HG03575 (cell line): ENCODE data around the gene MACF1.

Source experiments
- ATAC-seq: cut with Tn5 transposase; IDR thresholded peaks from one replicate; pipeline ENCODE4 v1.9.1; 2021; ENCODE audit not compliant: unreplicated experiment, insufficient number of reproducible peaks, low FRiP score; ENCODE audit errors: extremely low read depth

Gene MACF1

DNA sequence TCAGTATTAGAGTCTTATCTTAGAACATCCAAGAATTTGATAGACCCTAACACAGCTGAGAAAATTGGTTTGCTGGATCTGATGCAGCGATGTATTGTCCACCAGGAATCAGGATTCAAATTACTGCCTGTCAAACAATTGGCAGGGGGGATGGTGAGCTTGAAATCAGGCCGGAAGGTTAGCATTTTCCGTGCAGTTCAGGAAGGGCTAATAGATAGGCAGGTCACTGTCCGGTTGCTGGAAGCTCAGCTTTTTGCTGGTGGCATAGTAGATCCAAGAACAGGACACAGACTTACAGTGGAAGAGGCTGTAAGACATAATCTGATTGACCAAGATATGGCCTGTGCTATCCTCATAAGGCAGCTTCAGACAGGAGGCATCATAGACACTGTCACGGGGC lies 127.2 kb downstream of the MACF1 start:
- no peak for ATAC-seq

- ATAC-seq: no peak
These were observed 127.8 kb downstream of the MACF1 start for GRCh38 chr1:39332291-39332690.

DNA sequence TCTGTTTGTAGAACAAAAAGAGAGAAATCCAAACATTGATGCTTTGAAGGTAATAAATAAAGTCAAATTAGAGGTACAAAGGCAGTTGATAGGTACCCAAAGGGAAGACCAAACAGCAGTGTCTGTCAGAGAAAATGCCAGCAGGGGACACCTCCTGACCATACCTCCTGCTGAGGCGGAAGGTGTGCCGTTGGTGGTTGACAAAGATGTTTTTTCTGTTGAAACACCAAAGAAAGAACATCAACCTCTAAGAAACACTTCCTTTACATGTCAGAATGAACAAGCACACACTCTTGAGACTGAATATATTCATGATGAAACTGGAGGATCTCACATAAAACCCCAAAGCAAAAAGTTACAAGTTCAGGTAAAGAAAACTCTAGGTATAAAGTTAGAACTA lies 128.3 kb downstream of the MACF1 start:
- ATAC-seq: no peak

DNA sequence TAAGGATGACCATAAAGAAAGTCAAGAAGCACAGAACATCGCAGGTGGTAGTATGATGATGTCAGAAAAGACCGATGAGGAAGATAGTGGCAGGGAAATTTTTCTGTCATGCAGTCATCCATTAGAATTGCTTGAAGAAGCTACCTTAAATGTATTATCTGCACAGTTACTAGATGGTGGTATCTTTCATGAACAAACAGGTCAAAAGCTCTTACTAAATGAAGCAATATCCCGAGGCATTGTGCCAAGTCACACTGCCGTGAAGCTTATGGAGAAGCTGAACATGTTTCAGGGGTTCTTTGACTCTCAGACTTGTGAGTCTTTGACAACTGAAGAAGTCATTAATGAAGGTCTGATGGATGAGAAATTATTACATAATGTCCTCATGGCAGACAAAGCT lies 128.8 kb downstream of the MACF1 start:
- no peak for ATAC-seq

DNA sequence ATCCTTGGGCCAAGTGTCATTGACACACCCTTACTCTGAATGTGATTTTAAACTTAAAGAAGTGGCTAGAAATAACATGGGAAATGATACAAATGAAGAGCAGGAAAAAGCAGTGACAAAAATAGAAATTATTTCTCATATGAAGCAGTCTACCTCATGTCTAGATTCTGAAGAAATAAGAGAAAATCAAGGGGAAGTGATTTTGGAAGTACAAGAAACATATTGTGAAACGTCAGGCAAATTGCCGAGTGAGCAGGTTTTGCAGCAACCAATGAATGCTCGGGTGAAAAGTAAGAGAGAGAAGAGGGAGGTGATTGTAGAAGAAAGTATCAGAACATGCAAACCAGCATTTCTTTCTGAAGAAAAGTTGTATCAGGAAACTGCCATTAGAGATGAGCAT lies 130.7 kb downstream of the MACF1 start:
- no peak for ATAC-seq

GRCh38 chr1:39337067-39337466 lies 132.6 kb downstream of the MACF1 start:
- no peak for ATAC-seq

- ATAC-seq: no peak
These were observed 138.3 kb downstream of the MACF1 start for GRCh38 chr1:39342776-39343175.

DNA sequence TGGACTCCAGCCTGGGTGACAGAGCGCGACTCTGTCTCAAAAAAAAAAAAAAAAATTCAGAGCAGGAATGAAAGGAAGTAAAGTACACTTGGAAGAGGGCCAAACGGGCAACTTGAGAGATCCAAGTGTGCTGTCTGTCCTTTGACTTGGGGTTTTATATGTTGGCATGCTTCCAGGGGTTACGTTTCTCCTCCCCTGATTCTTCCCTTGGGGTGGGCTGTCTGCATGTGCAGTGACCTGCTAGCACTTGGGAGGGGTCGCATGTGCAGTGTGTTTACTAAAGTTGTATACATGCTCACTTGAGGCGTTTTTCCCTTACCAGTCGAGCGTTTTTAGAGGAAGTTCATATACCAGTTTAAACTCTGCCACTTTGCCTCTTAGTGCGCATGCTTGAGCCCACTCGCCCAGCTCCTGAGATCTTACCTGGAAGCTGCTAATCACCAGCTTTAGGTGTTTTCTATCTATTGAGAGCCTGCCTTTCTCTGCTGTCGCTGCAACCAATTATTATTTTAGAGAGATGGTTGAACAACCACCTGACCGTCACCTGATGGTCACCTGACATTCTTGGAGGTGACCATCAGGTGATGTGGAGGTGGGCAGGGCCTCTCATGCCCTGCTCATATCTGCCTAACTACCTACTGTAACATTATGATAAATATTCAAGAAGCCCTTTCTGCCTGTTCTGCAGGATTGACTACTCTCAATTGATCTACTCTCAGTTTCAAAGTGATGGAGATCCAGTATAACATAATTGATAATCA lies 140.1 kb downstream of the MACF1 start:
- no peak for ATAC-seq

- ATAC-seq: no peak
These were observed 142.4 kb downstream of the MACF1 start for GRCh38 chr1:39346872-39347271.

DNA sequence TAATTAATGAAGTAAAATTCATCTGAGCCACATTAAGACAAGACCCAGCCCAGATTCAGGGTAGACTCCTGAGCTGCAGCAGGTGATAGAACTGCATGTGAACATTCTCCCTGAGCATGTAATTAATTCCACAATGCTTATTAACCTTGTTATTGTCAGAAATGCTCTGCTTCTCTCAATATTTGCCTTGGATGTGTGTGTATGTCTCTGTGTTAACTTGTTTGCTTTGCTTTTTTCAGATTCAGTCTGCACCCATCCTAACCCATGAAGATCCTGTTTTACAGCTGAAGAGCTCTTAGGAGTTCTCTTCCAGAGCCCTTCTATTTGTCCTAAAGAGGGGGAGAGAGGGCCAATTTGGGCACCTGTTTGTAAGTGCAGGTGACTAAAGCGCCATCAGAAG lies 143.8 kb downstream of the MACF1 start:
- no peak for ATAC-seq

- no peak for ATAC-seq
These were observed 148.4 kb downstream of the MACF1 start for GRCh38 chr1:39352881-39353280.

GRCh38 chr1:39354572-39354971 lies 150.1 kb downstream of the MACF1 start:
- no peak for ATAC-seq

- ATAC-seq: no peak
These were observed 154.0 kb downstream of the MACF1 start for GRCh38 chr1:39358491-39358890.

GRCh38 chr1:39359028-39359570 lies 154.6 kb downstream of the MACF1 start:
- no peak for ATAC-seq

DNA sequence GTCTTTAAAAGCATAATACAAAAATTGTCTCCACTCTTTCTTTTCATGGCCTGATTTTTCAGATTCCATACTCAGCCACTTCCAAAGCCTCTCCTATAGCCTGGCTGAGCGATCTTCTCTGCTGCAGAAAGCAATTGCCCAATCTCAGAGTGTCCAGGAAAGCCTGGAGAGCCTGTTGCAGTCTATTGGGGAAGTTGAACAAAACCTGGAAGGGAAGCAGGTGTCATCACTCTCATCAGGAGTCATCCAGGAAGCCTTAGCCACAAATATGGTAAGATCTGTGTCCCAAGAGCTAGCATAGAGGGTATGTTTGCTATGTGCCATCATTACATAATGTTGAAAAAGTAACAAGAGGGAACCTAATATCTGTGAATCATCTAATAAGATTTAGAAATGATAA lies 156.2 kb downstream of the MACF1 start:
- no peak for ATAC-seq

- ATAC-seq: no peak
These were observed 157.0 kb downstream of the MACF1 start for GRCh38 chr1:39361446-39361845.

DNA sequence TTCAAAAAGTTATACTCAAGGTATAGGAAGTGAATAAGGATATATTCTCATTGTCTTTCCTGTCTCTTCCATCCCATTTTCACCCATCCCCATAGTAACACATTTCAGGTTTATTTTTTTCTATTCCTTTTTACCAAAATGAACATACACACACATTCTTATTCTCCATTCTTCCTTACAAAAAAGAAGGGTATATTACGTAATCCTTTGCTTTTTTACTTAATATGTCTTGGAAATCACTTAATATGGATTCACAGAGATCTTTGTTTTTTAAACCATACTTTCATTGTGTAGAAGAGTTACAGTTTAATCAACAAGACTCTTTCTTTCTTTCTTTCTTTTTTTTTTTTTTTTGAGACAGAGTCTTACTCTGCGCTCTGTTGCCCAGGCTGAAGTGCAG lies 158.8 kb downstream of the MACF1 start:
- no peak for ATAC-seq

DNA sequence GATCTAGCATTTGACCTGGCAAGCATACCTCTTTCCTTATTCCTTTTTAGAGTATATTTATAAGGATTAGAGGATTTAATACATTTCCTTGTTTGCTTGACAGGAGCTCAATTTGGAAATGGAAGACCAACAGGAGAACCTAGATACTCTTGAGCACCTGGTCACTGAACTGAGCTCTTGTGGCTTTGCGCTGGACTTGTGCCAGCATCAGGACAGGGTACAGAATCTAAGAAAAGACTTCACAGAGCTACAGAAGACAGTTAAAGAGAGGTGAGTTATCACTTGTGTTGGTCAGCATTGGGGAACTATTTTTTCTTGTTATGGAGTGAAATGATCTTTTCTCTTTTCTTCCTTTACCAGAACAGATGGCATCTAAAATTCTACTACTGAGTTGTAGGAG lies 163.6 kb downstream of the MACF1 start:
- ATAC-seq: no peak

DNA sequence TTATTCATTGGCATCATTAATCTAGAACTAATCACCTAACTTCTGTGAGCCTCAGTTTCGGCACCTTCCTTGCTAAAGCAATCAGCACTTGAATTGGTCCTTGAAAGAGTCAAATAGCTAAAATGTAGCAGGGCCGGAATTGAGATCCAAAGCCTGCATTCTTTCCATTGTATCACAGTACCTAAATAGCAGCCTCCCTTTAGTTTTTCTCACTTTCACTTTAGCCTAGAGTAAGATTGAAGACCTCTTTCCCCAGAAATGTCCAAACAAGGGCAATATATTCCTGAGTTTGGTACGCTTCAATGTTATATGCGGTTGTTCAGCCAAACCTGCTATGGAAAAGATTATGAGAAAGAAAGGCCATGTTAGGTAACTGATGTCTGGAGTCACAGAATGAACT lies 165.1 kb downstream of the MACF1 start:
- ATAC-seq: no peak

GRCh38 chr1:39370602-39371001 lies 166.1 kb downstream of the MACF1 start:
- ATAC-seq: no peak

- no peak for ATAC-seq
These were observed 167.6 kb downstream of the MACF1 start for GRCh38 chr1:39372105-39372504.
